A549 (cell line): ENCODE data around the gene ITGBL1. TPM values are rescaled to one million over a fixed set of nuclear protein-coding genes. Genes with fewer than 3 reads are reported as not detected.

Experiments used
- ATAC-seq, 2 experiments: fragments of 200-7000 bp in 1 of 2; fragments of >200 bp in 1 of 2; cut with Nextera tagmentation in 1 of 2; cut with Tn5 transposase in 1 of 2; 3 replicates each; pipeline versions ENCODE4 v1.8.0 to v1.9.1; 2018 to 2020; ENCODE audit warnings: mild to moderate bottlenecking in 1 of 2, moderate library complexity in 1 of 2
- CTCF ChIA-PET: fragments of 300-600 bp; sonication (Branson Sonifier 250); formaldehyde crosslinking; extraction: SDS; loops from one replicate; lab custom pipeline; 2021; ENCODE audit warnings: antibody characterized with exemption, inconsistent platforms; lab: Yijun Ruan, JAX
- POLR2A ChIA-PET: fragments of 350-600 bp; formaldehyde crosslinking; extraction: SDS; loops from one replicate; lab custom pipeline; 2021; ENCODE audit warnings: antibody characterized with exemption, inconsistent platforms; lab: Yijun Ruan, JAX
- DNase-seq, 2 experiments: peaks; one replicate each; pipeline versions ENCODE4 v3.0.0 to v3.0.0-alpha.2; 2011 to 2016; ENCODE audit warnings: low read depth in 1 of 2, low spot score in 1 of 2
- FAIRE-seq: peaks from 2 replicates; lab custom pipeline; 2011; peaks lifted over from hg19 to GRCh38; lab: Jason Lieb, UNC
- H3K27ac ChIP-seq, 2 experiments: fragments of >200 bp; sonication (Bioruptor Twin); formaldehyde crosslinking; 3 replicates each; pipeline ENCODE4 v1.5.1; 2016 to 2017
- H3K4me1 ChIP-seq: fragments of >200 bp; sonication (Bioruptor Twin); formaldehyde crosslinking; 3 replicates; pipeline ENCODE4 v1.6.1; 2016
- H3K4me2 ChIP-seq: fragments of >200 bp; sonication (Bioruptor Twin); formaldehyde crosslinking; 3 replicates; pipeline ENCODE4 v1.6.1; 2016
- H3K4me3 ChIP-seq: fragments of >200 bp; sonication (Bioruptor Twin); formaldehyde crosslinking; 3 replicates; pipeline ENCODE4 v1.5.1; 2016
- H3K9me3 ChIP-seq: fragments of >200 bp; sonication (Bioruptor Twin); formaldehyde crosslinking; 3 replicates; pipeline ENCODE4 v1.6.1; 2016
- CBX8 ChIP-seq: fragments of 200-600 bp; sonication (generic); IDR thresholded peaks from 2 replicates; pipeline ENCODE4 v1.6.1; 2016
- ELK1 ChIP-seq: fragments of 150-350 bp; IDR thresholded peaks from 2 replicates; pipeline ENCODE4 v1.6.1; 2014; ENCODE audit warnings: low read depth, mild to moderate bottlenecking, low read length
- EP300 ChIP-seq, 2 experiments: fragments of >200 bp; sonication (Bioruptor Twin); formaldehyde crosslinking; IDR thresholded peaks; 2 replicates in 1 of 2; 3 replicates in 1 of 2; pipeline ENCODE4 v1.6.1; 2016 to 2017
- FOSB ChIP-seq: fragments of 250-450 bp; sonication (Bioruptor Pico); IDR thresholded peaks from 2 replicates; pipeline ENCODE4 v1.5.0; 2020; ENCODE audit warnings: mild to moderate bottlenecking, moderate library complexity
- JUN ChIP-seq, 2 experiments: fragments of >200 bp; sonication (Bioruptor Twin); formaldehyde crosslinking; IDR thresholded peaks; 2 replicates in 1 of 2; 3 replicates in 1 of 2; pipeline ENCODE4 v1.6.1; 2016 to 2017
- MAFK ChIP-seq: fragments of 450-650 bp; IDR thresholded peaks from 2 replicates; pipeline ENCODE4 v1.6.1; 2014; ENCODE audit not compliant: partially characterized antibody
- MYC ChIP-seq: IDR thresholded peaks from 2 replicates; pipeline ENCODE4 v1.6.1; 2012; ENCODE audit warnings: mild to moderate bottlenecking, inconsistent platforms, low read length, improper control_type of control experiment, borderline replicate concordance
- POLR2A ChIP-seq: IDR thresholded peaks from 2 replicates; pipeline ENCODE4 v1.6.1; 2012; ENCODE audit warnings: mild to moderate bottlenecking, low read length
- POLR2AphosphoS2 ChIP-seq: conservative IDR thresholded peaks from 2 replicates; pipeline ENCODE4 v1.6.1; 2012; ENCODE audit warnings: low read length, improper control_type of control experiment, inconsistent platforms
- TFCP2L1 ChIP-seq: fragments of 250-450 bp; sonication (Bioruptor Pico); IDR thresholded peaks from 2 replicates; pipeline ENCODE4 v1.5.0; 2021; ENCODE audit warnings: mild to moderate bottlenecking
- TP53 ChIP-seq: fragments of 250-450 bp; sonication (Bioruptor Pico); IDR thresholded peaks from 2 replicates; pipeline ENCODE4 v1.5.0; 2021; ENCODE audit warnings: mild to moderate bottlenecking, moderate library complexity
- ZC3H11A ChIP-seq: fragments of 450-650 bp; IDR thresholded peaks from 2 replicates; pipeline ENCODE4 v1.6.1; 2014; ENCODE audit warnings: antibody characterized with exemption, mild to moderate bottlenecking
- ZFP36 ChIP-seq: fragments of 450-650 bp; IDR thresholded peaks from 2 replicates; pipeline ENCODE4 v1.6.1; 2014; ENCODE audit warnings: borderline replicate concordance; ENCODE audit not compliant: partially characterized antibody
- ZNF302 ChIP-seq: fragments of 250-450 bp; sonication (Bioruptor Pico); IDR thresholded peaks from 2 replicates; pipeline ENCODE4 v1.9.0; 2021; ENCODE audit warnings: inconsistent platforms, mild to moderate bottlenecking, moderate library complexity
- WGBS: methylation state at CpG from one replicate; pipeline ENCODE4 v1.1.6; 2017; ENCODE audit errors: missing lambda C conversion rate; 5-methylcytosine and 5-hydroxymethylcytosine counted together
- polyA plus RNA-seq, 4 experiments: library from polyadenylated mRNA; depleted of rRNA in 3 of 4; stranded (reverse); fragments of >200 nt; fragmentation: RNase III in 1 of 4; extraction: RNeasy Plus Mini Kit Qiagen cat#74134 plus additional on column Dnase treatment in 1 of 4; gene quantifications; 2 replicates in 3 of 4; 3 replicates in 1 of 4; pipeline ENCODE4 v1.2.3, GENCODE V29; 2011 to 2017
- TF ChIP-seq, protein P1 (sequence below): fragments of >200 bp; sonication (Bioruptor Twin); formaldehyde crosslinking; IDR thresholded peaks from 3 replicates; pipeline ENCODE4 v1.5.1; 2016
- TF ChIP-seq, protein P2 (sequence below): fragments of 450-650 bp; IDR thresholded peaks from 2 replicates; pipeline ENCODE4 v1.6.1; 2014; ENCODE audit warnings: antibody characterized with exemption
- TF ChIP-seq, protein P3 (sequence below): fragments of 250-450 bp; sonication (Bioruptor Pico); IDR thresholded peaks from 2 replicates; pipeline ENCODE4 v1.5.0; 2020; ENCODE audit warnings: low read depth, mild to moderate bottlenecking, moderate library complexity
- TF ChIP-seq, protein P4 (sequence below): fragments of 250-450 bp; sonication (Bioruptor Pico); IDR thresholded peaks from 2 replicates; pipeline ENCODE4 v1.5.0; 2021; ENCODE audit warnings: mild to moderate bottlenecking, moderate library complexity, borderline replicate concordance

ITGBL1 gene
- polyA plus RNA-seq, 2 of the 4 experiments (the other 2 are of a cell fraction) = 0.40 to 1.3 TPM

- TF ChIP-seq ZFP36 (no peak), POLR2A (no peak), TP53 (CRISPR knock-in tag) (no peak), CBX8 (no peak), JUN (IDR thresholded peaks at IDR 0.05) (peak; percentile 69 to 86; a peak in 3 of 5 replicates), ZC3H11A (no peak)
These were observed 197.1 kb downstream of the ITGBL1 start (continued) for GRCh38 chr13:101649488-101650126.

GRCh38 chr13:101654883-101655282 is 202.4 kb downstream of the ITGBL1 start:
- POLR2A ChIA-PET = no interaction called here
- Histone ChIP-seq H3K4me2 (no peak overlapping the region), H3K4me1 (peaks cover 11% of the 10 kb centered on the region), H3K27ac (peak overlapping the region; percentile 33 to 61; a peak in 3 of 6 replicates), H3K9me3 (no peaks in the 10 kb centered on the region), H3K4me3 (no peak overlapping the region)
- WGBS = 59% methylated on average over 4 of the region's 4 CpGs
- DNase-seq (peak in 1 of 2 experiments; percentile 31), ATAC-seq (no peak), FAIRE-seq (no peak)
- CTCF ChIA-PET = no interaction called here
- TF ChIP-seq, protein P1, sequence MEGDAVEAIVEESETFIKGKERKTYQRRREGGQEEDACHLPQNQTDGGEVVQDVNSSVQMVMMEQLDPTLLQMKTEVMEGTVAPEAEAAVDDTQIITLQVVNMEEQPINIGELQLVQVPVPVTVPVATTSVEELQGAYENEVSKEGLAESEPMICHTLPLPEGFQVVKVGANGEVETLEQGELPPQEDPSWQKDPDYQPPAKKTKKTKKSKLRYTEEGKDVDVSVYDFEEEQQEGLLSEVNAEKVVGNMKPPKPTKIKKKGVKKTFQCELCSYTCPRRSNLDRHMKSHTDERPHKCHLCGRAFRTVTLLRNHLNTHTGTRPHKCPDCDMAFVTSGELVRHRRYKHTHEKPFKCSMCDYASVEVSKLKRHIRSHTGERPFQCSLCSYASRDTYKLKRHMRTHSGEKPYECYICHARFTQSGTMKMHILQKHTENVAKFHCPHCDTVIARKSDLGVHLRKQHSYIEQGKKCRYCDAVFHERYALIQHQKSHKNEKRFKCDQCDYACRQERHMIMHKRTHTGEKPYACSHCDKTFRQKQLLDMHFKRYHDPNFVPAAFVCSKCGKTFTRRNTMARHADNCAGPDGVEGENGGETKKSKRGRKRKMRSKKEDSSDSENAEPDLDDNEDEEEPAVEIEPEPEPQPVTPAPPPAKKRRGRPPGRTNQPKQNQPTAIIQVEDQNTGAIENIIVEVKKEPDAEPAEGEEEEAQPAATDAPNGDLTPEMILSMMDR = no peak
- TF ChIP-seq EP300 (IDR thresholded peaks at IDR 0.05) = 0 out of 5 replicates have a peak, but pooled peaks of 1 of the 2 experiments have one; percentile 21

DNA sequence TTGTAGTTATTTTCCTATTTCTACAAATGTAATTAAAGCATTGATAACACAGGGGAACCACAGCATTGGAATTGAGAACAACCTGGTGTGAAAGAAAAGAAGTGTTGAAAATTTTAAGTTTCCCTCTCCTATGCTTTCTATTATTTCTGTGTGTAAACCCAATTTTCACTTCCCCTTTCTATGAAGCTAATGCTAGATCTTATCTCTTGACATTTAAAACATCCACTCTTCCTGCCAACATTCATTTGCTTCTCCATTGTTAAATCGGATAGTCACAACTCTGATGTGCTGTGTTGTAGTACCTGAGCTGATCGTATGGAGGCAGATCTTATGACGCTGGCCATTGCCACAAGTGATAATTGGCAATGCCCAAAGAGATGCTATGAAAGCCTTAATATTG is 203.0 kb downstream of the ITGBL1 start:
- no peak for FAIRE-seq

More for the DNA sequence above, 203.0 kb downstream of the ITGBL1 start:
- ATAC-seq = no peak
- ChIA-PET CTCF (interaction anchor here (1.6 kb wide), 1 partner anchor 15 kb away, joined by 3 read pairs; no protein-coding TSS in a partner anchor), POLR2A (no interaction called here)
- H3K4me1 ChIP-seq = peaks cover 6% of the 10 kb centered on the region; the same call in 1 of the 3 replicates
- no peaks in the 10 kb centered on the region for H3K9me3 ChIP-seq
- TF ChIP-seq FOSB (no peak), MYC (no peak), JUN (IDR thresholded peaks at IDR 0.05) (no peak), EP300 (IDR thresholded peaks at IDR 0.05) (no peak), POLR2AphosphoS2 (no peak), MAFK (no peak), ZNF302 (CRISPR knock-in tag) (no peak), ELK1 (no peak), TFCP2L1 (CRISPR knock-in tag) (no peak), CBX8 (no peak)
- TF ChIP-seq, protein P2, sequence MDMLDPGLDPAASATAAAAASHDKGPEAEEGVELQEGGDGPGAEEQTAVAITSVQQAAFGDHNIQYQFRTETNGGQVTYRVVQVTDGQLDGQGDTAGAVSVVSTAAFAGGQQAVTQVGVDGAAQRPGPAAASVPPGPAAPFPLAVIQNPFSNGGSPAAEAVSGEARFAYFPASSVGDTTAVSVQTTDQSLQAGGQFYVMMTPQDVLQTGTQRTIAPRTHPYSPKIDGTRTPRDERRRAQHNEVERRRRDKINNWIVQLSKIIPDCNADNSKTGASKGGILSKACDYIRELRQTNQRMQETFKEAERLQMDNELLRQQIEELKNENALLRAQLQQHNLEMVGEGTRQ = no peak
- TF ChIP-seq, protein P3, sequence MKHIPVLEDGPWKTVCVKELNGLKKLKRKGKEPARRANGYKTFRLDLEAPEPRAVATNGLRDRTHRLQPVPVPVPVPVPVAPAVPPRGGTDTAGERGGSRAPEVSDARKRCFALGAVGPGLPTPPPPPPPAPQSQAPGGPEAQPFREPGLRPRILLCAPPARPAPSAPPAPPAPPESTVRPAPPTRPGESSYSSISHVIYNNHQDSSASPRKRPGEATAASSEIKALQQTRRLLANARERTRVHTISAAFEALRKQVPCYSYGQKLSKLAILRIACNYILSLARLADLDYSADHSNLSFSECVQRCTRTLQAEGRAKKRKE (CRISPR knock-in tag) = no peak
- TF ChIP-seq, protein P4, sequence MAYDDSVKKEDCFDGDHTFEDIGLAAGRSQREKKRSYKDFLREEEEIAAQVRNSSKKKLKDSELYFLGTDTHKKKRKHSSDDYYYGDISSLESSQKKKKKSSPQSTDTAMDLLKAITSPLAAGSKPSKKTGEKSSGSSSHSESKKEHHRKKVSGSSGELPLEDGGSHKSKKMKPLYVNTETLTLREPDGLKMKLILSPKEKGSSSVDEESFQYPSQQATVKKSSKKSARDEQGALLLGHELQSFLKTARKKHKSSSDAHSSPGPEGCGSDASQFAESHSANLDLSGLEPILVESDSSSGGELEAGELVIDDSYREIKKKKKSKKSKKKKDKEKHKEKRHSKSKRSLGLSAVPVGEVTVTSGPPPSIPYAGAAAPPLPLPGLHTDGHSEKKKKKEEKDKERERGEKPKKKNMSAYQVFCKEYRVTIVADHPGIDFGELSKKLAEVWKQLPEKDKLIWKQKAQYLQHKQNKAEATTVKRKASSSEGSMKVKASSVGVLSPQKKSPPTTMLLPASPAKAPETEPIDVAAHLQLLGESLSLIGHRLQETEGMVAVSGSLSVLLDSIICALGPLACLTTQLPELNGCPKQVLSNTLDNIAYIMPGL = no peak
- H3K4me3 ChIP-seq = no peak overlapping the region
- WGBS = 92% methylated on average over 3 of the region's 3 CpGs
- H3K4me2 ChIP-seq = no peak overlapping the region
- H3K27ac ChIP-seq = no peak overlapping the region
- no peak for DNase-seq
